Esophagus muscularis mucosa (tissue), 4 donors: ENCODE results near the gene SLC14A1.

ENCODE experiments used
- CTCF ChIP-seq, 3 experiments: fragments of 200-600 bp in 2 of 3; fragments of 450-650 bp in 1 of 3; sonication (generic) in 2 of 3; IDR thresholded peaks; one replicate each; pipeline ENCODE4 v1.5.1; 2017 to 2019; ENCODE audit warnings: antibody characterized with exemption in 3 of 3, mild to moderate bottlenecking in 2 of 3, moderate library complexity in 1 of 3
- EP300 ChIP-seq: sonication (generic); formaldehyde crosslinking; IDR thresholded peaks from one replicate; pipeline ENCODE4 v1.6.1; 2017; ENCODE audit warnings: antibody characterized with exemption
- POLR2A ChIP-seq: fragments of 450-650 bp; IDR thresholded peaks from one replicate; pipeline ENCODE4 v1.6.1; 2017; ENCODE audit warnings: antibody characterized with exemption, moderate library complexity, mild to moderate bottlenecking, low read depth
- POLR2AphosphoS5 ChIP-seq, 2 donors: sonication (generic); formaldehyde crosslinking; IDR thresholded peaks; one replicate each; pipeline ENCODE4 v1.6.1; 2017; ENCODE audit warnings: antibody characterized with exemption in 2 of 2

DNA sequence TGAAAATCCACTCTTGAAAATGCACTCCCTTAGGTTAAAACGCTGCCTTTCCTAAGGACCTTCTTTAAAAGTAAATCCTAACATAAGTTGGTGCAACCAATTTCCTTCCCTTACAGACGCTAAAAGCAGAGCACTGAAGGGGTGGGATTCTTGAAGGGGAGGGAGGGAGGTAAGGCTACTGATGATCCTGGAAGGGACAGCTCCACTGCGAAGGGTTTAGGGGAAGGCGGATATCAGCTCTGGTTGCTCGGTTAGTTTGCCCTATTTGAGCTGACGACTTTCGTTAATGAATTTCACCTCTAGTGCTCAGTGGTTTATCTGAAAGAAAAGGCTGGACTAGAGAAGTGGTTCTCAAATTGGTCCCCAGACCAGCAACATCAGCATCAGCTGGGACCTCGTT lies 51.8 kb downstream of the SLC14A1 start:
- no peak for TF ChIP-seq POLR2AphosphoS5 (IDR thresholded peaks at IDR 0.05)
- TF ChIP-seq POLR2A, result no peak
- TF ChIP-seq CTCF (IDR thresholded peaks at IDR 0.05), result no peak
- no peak for TF ChIP-seq EP300
